SK-N-SH (cell line): Measurements from ENCODE around the gene TRAK1.

Experiments
- CTCF ChIP-seq: fragments of 200-600 bp; sonication (generic); IDR thresholded peaks from 2 replicates; pipeline ENCODE4 v1.6.1; 2017; ENCODE audit warnings: antibody characterized with exemption, mild to moderate bottlenecking, moderate library complexity
- EP300 ChIP-seq, 2 experiments: IDR thresholded peaks; 2 replicates each; pipeline versions ENCODE4 v1.4.0 to v1.6.1; 2012; ENCODE audit warnings: borderline replicate concordance in 1 of 2, low read depth in 1 of 2, low read length in 1 of 2
- RAD21 ChIP-seq: IDR thresholded peaks from 2 replicates; pipeline ENCODE4 v1.6.1; 2012; ENCODE audit warnings: mild to moderate bottlenecking, low read length
- RFX5 ChIP-seq: IDR thresholded peaks from 2 replicates; pipeline ENCODE4 v1.6.1; 2012; ENCODE audit warnings: mild to moderate bottlenecking, improper control_type of control experiment, low read length
- YY1 ChIP-seq: IDR thresholded peaks from 2 replicates; pipeline ENCODE4 v1.4.0; 2012; ENCODE audit warnings: low read depth, mild to moderate bottlenecking

DNA sequence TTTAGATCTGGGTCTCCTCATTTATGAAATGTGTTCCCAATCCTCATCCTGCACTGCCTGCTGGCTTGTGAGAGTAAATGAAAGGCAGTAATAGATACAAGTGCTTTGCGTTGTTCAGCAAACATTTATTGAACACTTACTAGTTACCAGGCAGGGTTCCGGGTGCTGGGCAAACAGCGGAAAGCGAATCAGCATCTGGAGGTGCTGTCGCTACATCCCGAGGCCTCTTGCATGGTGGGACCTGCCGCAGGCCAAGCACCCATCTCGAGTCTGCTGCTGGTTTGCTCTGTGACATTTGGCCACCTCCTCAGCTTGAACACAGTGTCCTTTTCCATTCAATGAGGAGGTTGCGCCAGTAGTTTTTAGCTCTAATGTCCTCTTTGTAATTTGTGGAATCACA lies 24.8 kb downstream of the TRAK1 start:
- TF ChIP-seq EP300 (IDR thresholded peaks at IDR 0.05; ENCODE audit: borderline replicate concordance in 1 of 2, low read depth in 1 of 2, low read length in 1 of 2) (no peak), CTCF (no peak), RAD21 (no peak), RFX5 (no peak), YY1 (no peak)
